HepG2 (cell line): ENCODE measurements around the gene PLCB1. TPM values are rescaled to one million over a fixed set of nuclear protein-coding genes. Genes with fewer than 3 reads are reported as not detected.

Experiments used
- ASH2L ChIP-seq: fragments of 300-600, 200-600 bp; sonication (generic); IDR thresholded peaks from 2 replicates; pipeline ENCODE4 v1.7.0; 2017; ENCODE audit warnings: low read depth, mild to moderate bottlenecking, moderate library complexity, mixed read lengths, low read length; ENCODE audit not compliant: insufficient read length
- ATF5 ChIP-seq: sonication (generic); formaldehyde crosslinking; IDR thresholded peaks from 2 replicates; pipeline ENCODE4 v1.4.0; 2020; ENCODE audit warnings: mild to moderate bottlenecking, low read depth, missing genetic modification reagents
- CBFB ChIP-seq: sonication (generic); formaldehyde crosslinking; IDR thresholded peaks from 2 replicates; pipeline ENCODE4 v1.4.0; 2020; ENCODE audit warnings: missing genetic modification reagents
- DMAP1 ChIP-seq: IDR thresholded peaks from 2 replicates; pipeline ENCODE4 v1.6.1; 2016
- ELF3 ChIP-seq: IDR thresholded peaks from 2 replicates; pipeline ENCODE4 v1.6.1; 2016; ENCODE audit warnings: missing genetic modification reagents, missing compliant biosample characterization
- FLYWCH1 ChIP-seq: sonication (generic); formaldehyde crosslinking; IDR thresholded peaks from 2 replicates; pipeline ENCODE4 v1.8.1; 2023; ENCODE audit warnings: mild to moderate bottlenecking, missing genetic modification reagents
- FOXA3 ChIP-seq: IDR thresholded peaks from 2 replicates; pipeline ENCODE4 v1.6.1; 2016; ENCODE audit warnings: missing genetic modification reagents, missing compliant biosample characterization
- GATAD2A ChIP-seq: IDR thresholded peaks from 2 replicates; pipeline ENCODE4 v1.6.1; 2016
- HNRNPH1 ChIP-seq: fragments of 200-400 bp; formaldehyde crosslinking; optimal IDR thresholded peaks from 2 replicates; pipeline ENCODE3; 2017; ENCODE audit warnings: mild to moderate bottlenecking, low read depth, low read length
- KDM5A ChIP-seq: fragments of 200-600 bp; sonication (generic); IDR thresholded peaks from 2 replicates; pipeline ENCODE4 v1.7.0; 2018; ENCODE audit warnings: antibody characterized with exemption, mild to moderate bottlenecking, low read length, borderline replicate concordance
- MIER2 ChIP-seq: IDR thresholded peaks from 2 replicates; pipeline ENCODE4 v1.6.1; 2016; ENCODE audit warnings: missing biosample characterization, missing genetic modification reagents
- NR2F1 ChIP-seq, 2 experiments: fragments of 450-650 bp in 1 of 2; formaldehyde crosslinking in 1 of 2; IDR thresholded peaks; 2 replicates each; pipeline versions ENCODE4 v1.5.0 to v1.6.1; 2016 to 2020; ENCODE audit warnings: mild to moderate bottlenecking in 1 of 2, missing compliant biosample characterization in 1 of 2, missing genetic modification reagents in 1 of 2, moderate library complexity in 1 of 2
- POGZ ChIP-seq: sonication (generic); formaldehyde crosslinking; IDR thresholded peaks from 2 replicates; pipeline ENCODE4 v1.4.0; 2020; ENCODE audit warnings: mild to moderate bottlenecking, missing genetic modification reagents
- ZBTB8A ChIP-seq: sonication (generic); formaldehyde crosslinking; IDR thresholded peaks from 2 replicates; pipeline ENCODE4 v1.4.0; 2020; ENCODE audit warnings: mild to moderate bottlenecking, low read depth, missing genetic modification reagents, borderline replicate concordance
- ZFAT ChIP-seq: sonication (generic); formaldehyde crosslinking; conservative IDR thresholded peaks from 2 replicates; pipeline ENCODE4 v1.8.1; 2023; ENCODE audit warnings: missing genetic modification reagents, inconsistent platforms
- ZFP36 ChIP-seq: fragments of 150-350 bp; IDR thresholded peaks from 2 replicates; pipeline ENCODE4 v1.6.1; 2018; ENCODE audit warnings: borderline replicate concordance, low read length, low read depth; ENCODE audit not compliant: partially characterized antibody
- ZKSCAN1 ChIP-seq: fragments of 150-350 bp; IDR thresholded peaks from 2 replicates; pipeline ENCODE4 v1.6.1; 2014; ENCODE audit warnings: low read length
- ZMYM2 ChIP-seq: sonication (generic); formaldehyde crosslinking; IDR thresholded peaks from 2 replicates; pipeline ENCODE4 v1.8.0; 2022; ENCODE audit warnings: mild to moderate bottlenecking, missing genetic modification reagents
- ZMYM4 ChIP-seq: sonication (generic); formaldehyde crosslinking; IDR thresholded peaks from 2 replicates; pipeline ENCODE4 v1.8.1; 2023; ENCODE audit warnings: mild to moderate bottlenecking, missing genetic modification reagents
- ZNF124 ChIP-seq: sonication (generic); formaldehyde crosslinking; IDR thresholded peaks from 2 replicates; pipeline ENCODE4 v1.4.0; 2020; ENCODE audit warnings: missing genetic modification reagents
- ZNF777 ChIP-seq: sonication (generic); formaldehyde crosslinking; IDR thresholded peaks from 2 replicates; pipeline ENCODE4 v1.4.0; 2020; ENCODE audit warnings: missing genetic modification reagents
- ZSCAN9 ChIP-seq: IDR thresholded peaks from 2 replicates; pipeline ENCODE4 v1.6.1; 2016; ENCODE audit warnings: borderline replicate concordance
- polyA plus RNA-seq, 8 experiments: library from polyadenylated mRNA; depleted of rRNA in 3 of 8; stranded (reverse) in 7 of 8; unstranded in 1 of 8; fragments of >200 nt; fragmentation: Illumina TruSeq in 4 of 8; extraction: Trizol in 4 of 8; gene quantifications; 2 replicates each; pipeline versions ENCODE4 v1.2.1 to v1.2.3, GENCODE V29; 2011 to 2016; ENCODE audit warnings: low read depth in 4 of 8, missing spikeins in 1 of 8, mixed read lengths in 1 of 8; ENCODE audit not compliant: insufficient read depth in 1 of 8
- total RNA-seq, 5 experiments: library from RNA; depleted of rRNA; stranded (reverse); fragments of >200 nt; fragmentation: Illumina TruSeq; extraction: Trizol; gene quantifications; 2 replicates each; pipeline ENCODE4 v1.2.3, GENCODE V29; 2016; ENCODE audit warnings: low read depth in 1 of 5
- TF ChIP-seq, protein P1 (sequence below): sonication (generic); formaldehyde crosslinking; IDR thresholded peaks from 2 replicates; pipeline ENCODE4 v1.4.0; 2020; ENCODE audit warnings: missing genetic modification reagents
- TF ChIP-seq, protein P2 (sequence below): IDR thresholded peaks from 2 replicates; pipeline ENCODE4 v1.6.1; 2018; ENCODE audit warnings: missing genetic modification reagents, mild to moderate bottlenecking, missing compliant biosample characterization
- TF ChIP-seq, protein P3 (sequence below): fragments of 450-650 bp; IDR thresholded peaks from 2 replicates; pipeline ENCODE4 v1.6.1; 2017; ENCODE audit warnings: mild to moderate bottlenecking
- TF ChIP-seq, protein P4 (sequence below): sonication (generic); formaldehyde crosslinking; IDR thresholded peaks from 2 replicates; pipeline ENCODE4 v1.4.0; 2020; ENCODE audit warnings: missing genetic modification reagents, low read depth, mild to moderate bottlenecking, borderline replicate concordance

The PLCB1 gene
- total and polyA plus RNA-seq, 2 of the 13 experiments (the other 11 are each of a cell fraction or from before 2014, with no cell fraction given), result 42.4 to 55.9 TPM

DNA sequence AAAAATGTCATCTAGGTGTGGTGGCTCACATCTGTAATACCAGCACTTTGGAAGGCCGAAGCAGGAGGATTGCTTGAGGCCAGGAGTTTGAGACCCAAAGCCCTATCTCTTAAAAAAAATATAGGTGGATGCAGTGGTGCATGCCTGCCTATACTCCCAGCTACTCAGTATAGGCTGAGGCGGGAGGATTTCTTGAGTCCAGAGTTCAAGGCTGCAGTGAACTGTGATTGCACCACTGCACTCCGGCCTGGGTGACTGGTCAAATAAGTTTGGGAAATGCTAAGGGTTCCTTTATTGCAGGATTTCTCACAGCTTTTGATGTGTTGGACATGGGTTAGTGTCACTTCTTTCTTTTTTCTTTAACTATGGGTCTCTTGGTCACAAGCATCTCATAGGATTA, 261.3 kb downstream of the PLCB1 start (continued):
- TF ChIP-seq, protein P1, sequence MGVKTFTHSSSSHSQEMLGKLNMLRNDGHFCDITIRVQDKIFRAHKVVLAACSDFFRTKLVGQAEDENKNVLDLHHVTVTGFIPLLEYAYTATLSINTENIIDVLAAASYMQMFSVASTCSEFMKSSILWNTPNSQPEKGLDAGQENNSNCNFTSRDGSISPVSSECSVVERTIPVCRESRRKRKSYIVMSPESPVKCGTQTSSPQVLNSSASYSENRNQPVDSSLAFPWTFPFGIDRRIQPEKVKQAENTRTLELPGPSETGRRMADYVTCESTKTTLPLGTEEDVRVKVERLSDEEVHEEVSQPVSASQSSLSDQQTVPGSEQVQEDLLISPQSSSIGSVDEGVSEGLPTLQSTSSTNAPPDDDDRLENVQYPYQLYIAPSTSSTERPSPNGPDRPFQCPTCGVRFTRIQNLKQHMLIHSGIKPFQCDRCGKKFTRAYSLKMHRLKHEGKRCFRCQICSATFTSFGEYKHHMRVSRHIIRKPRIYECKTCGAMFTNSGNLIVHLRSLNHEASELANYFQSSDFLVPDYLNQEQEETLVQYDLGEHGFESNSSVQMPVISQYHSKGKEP (CRISPR knock-in tag), result no peak
- TF ChIP-seq MIER2 (no peak), POGZ (CRISPR knock-in tag) (peak; percentile 73), HNRNPH1 (no peak), NR2F1 (CRISPR knock-in tag; IDR thresholded peaks at IDR 0.05) (0 out of 4 replicates have a peak, but pooled peaks of 1 of the 2 experiments have one; percentile 28), FOXA3 (CRISPR knock-in tag) (peak; percentile 21; the same call in 1 of the 2 replicates), GATAD2A (CRISPR knock-in tag) (peak; percentile 93), FLYWCH1 (CRISPR knock-in tag) (no peak), ATF5 (CRISPR knock-in tag) (no peak), ZFP36 (no peak), ZMYM4 (peak; percentile 87), ZNF777 (no peak), ELF3 (no peak), CBFB (CRISPR knock-in tag) (no peak), ZFAT (CRISPR knock-in tag) (no peak), ZKSCAN1 (no peak), ZNF124 (no peak), KDM5A (no peak), DMAP1 (CRISPR knock-in tag) (no peak), ZBTB8A (CRISPR knock-in tag) (no peak), ZSCAN9 (CRISPR knock-in tag) (0 out of 2 replicates have a peak, but pooled peaks have one; percentile 10), ZMYM2 (CRISPR knock-in tag) (peak; percentile 75), ASH2L (peak; percentile 35)
- TF ChIP-seq, protein P2, sequence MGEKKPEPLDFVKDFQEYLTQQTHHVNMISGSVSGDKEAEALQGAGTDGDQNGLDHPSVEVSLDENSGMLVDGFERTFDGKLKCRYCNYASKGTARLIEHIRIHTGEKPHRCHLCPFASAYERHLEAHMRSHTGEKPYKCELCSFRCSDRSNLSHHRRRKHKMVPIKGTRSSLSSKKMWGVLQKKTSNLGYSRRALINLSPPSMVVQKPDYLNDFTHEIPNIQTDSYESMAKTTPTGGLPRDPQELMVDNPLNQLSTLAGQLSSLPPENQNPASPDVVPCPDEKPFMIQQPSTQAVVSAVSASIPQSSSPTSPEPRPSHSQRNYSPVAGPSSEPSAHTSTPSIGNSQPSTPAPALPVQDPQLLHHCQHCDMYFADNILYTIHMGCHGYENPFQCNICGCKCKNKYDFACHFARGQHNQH (CRISPR knock-in tag), result peak; percentile 54; the same call in 1 of the 2 replicates
- TF ChIP-seq, protein P3, sequence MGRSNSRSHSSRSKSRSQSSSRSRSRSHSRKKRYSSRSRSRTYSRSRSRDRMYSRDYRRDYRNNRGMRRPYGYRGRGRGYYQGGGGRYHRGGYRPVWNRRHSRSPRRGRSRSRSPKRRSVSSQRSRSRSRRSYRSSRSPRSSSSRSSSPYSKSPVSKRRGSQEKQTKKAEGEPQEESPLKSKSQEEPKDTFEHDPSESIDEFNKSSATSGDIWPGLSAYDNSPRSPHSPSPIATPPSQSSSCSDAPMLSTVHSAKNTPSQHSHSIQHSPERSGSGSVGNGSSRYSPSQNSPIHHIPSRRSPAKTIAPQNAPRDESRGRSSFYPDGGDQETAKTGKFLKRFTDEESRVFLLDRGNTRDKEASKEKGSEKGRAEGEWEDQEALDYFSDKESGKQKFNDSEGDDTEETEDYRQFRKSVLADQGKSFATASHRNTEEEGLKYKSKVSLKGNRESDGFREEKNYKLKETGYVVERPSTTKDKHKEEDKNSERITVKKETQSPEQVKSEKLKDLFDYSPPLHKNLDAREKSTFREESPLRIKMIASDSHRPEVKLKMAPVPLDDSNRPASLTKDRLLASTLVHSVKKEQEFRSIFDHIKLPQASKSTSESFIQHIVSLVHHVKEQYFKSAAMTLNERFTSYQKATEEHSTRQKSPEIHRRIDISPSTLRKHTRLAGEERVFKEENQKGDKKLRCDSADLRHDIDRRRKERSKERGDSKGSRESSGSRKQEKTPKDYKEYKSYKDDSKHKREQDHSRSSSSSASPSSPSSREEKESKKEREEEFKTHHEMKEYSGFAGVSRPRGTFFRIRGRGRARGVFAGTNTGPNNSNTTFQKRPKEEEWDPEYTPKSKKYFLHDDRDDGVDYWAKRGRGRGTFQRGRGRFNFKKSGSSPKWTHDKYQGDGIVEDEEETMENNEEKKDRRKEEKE, result no peak
- TF ChIP-seq, protein P4, sequence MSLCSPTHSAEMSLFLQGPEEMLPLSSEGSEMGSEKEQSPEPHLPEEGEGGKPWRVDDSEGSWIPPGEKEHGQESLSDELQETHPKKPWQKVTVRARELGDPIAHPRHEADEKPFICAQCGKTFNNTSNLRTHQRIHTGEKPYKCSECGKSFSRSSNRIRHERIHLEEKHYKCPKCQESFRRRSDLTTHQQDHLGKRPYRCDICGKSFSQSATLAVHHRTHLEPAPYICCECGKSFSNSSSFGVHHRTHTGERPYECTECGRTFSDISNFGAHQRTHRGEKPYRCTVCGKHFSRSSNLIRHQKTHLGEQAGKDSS (CRISPR knock-in tag), result no peak
